B cell (primary cell): Measurements from ENCODE around the gene WWTR1.

Experiments used
- CTCF ChIP-seq: fragments of 200-600 bp; IDR thresholded peaks from one replicate; pipeline ENCODE4 v1.8.0; 2022; ENCODE audit warnings: antibody characterized with exemption, mild to moderate bottlenecking
- EZH2 ChIP-seq: IDR thresholded peaks from 2 replicates; pipeline ENCODE4 v1.6.1; 2012; ENCODE audit warnings: borderline replicate concordance, low read depth, mild to moderate bottlenecking, moderate library complexity, low read length; ENCODE audit not compliant: insufficient read depth, poor library complexity, severe bottlenecking

GRCh38 chr3:149472030-149472797 lies 185.6 kb downstream of the WWTR1 start:
- TF ChIP-seq CTCF = no peak
- no peak for TF ChIP-seq EZH2
